ENCODE results near the gene NMB.

- no peak for TF ChIP-seq POLR2A (IDR thresholded peaks at IDR 0.05; ENCODE audit: low read length)
- no peak for TF ChIP-seq GATA1 (IDR thresholded peaks at IDR 0.05; ENCODE audit: low read depth, low read length)
These were observed 32.3 kb upstream of the NMB start for GRCh38 chr15:84690342-84690741.
